NT2/D1 (cell line): Measurements from ENCODE around the gene COA3.

ENCODE experiments used
- YY1 ChIP-seq: IDR thresholded peaks from 2 replicates; pipeline ENCODE4 v1.6.1; 2011; ENCODE audit not compliant: insufficient read length, insufficient read depth
- ZNF274 ChIP-seq: IDR thresholded peaks from 2 replicates; pipeline ENCODE4 v1.6.1; 2011; ENCODE audit warnings: mild to moderate bottlenecking, low read depth, low read length

DNA sequence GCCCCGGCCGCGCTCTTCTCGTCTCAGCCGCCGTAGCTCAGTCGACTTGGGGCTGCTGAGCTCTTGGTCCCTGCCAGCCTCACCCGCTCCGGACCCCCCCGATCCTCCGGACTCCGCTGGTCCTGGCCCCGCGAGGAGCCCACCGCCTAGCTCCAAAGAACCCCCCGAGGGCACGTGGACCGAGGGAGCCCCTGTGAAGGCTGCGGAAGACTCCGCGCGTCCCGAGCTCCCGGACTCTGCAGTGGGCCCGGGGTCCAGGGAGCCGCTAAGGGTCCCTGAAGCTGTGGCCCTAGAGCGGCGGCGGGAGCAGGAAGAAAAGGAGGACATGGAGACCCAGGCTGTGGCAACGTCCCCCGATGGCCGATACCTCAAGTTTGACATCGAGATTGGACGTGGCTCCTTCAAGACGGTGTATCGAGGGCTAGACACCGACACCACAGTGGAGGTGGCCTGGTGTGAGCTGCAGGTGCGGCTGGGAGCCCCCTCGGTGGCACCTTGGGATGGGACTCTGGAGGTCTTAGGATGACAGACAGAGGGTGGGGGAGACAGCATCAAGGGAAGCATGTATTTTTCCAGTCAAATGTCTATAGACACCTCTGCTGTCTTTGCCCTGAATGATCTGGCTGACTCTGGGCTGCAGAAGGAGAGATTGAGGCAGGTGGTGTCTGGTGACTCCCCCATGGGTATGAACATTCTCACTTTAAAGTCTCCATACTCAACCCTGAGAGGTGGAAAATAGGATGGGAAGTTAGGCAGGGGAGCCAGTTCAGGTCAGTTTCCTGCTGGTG is 17.5 kb downstream of the COA3 start:
- TF ChIP-seq ZNF274 (no peak), YY1 (no peak)
